OCI-LY1 (cell line): Measurements from ENCODE around the gene METTL26.

Experiments used
- H2AFZ ChIP-seq: fragments of 200-600 bp; sonication (generic), shearing (Covaris generic); 2 replicates; pipeline ENCODE4 v1.6.0; 2014; ENCODE audit warnings: antibody characterized with exemption, mild to moderate bottlenecking, low read length
- H3F3A ChIP-seq: fragments of 200-600 bp; sonication (generic), shearing (Covaris generic); 2 replicates; pipeline ENCODE4 v1.6.0; 2014; ENCODE audit warnings: mild to moderate bottlenecking, antibody characterized with exemption, low read length, moderate library complexity; ENCODE audit not compliant: insufficient read depth
- H3K27ac ChIP-seq: fragments of 200-600 bp; sonication (generic); 2 replicates; pipeline ENCODE4 v1.5.1; 2014; ENCODE audit warnings: low read length, mixed run types, mild to moderate bottlenecking, low read depth; ENCODE audit not compliant: poor library complexity, severe bottlenecking
- H3K27me3 ChIP-seq: fragments of 200-600 bp; sonication (generic); 2 replicates; pipeline ENCODE4 v1.6.0; 2014; ENCODE audit warnings: antibody characterized with exemption, mild to moderate bottlenecking, low read length, moderate library complexity; ENCODE audit not compliant: insufficient read depth
- H3K36me3 ChIP-seq: fragments of 200-600 bp; sonication (generic); 2 replicates; pipeline ENCODE4 v1.6.1; 2014; ENCODE audit warnings: mild to moderate bottlenecking, antibody characterized with exemption, low read length, moderate library complexity, mixed read lengths; ENCODE audit not compliant: insufficient read depth
- H3K4me1 ChIP-seq: fragments of 200-600 bp; sonication (generic); 2 replicates; pipeline ENCODE4 v1.5.1; 2014; ENCODE audit warnings: mild to moderate bottlenecking, low read length, moderate library complexity; ENCODE audit not compliant: insufficient read depth, severe bottlenecking
- H3K4me2 ChIP-seq: fragments of 200-600 bp; sonication (generic), shearing (Covaris generic); 2 replicates; pipeline ENCODE4 v1.6.1; 2014; ENCODE audit warnings: low read length
- H3K4me3 ChIP-seq: fragments of 200-600 bp; sonication (generic); 2 replicates; pipeline ENCODE4 v1.5.1; 2014; ENCODE audit warnings: low read length, low read depth, mild to moderate bottlenecking, mixed read lengths; ENCODE audit not compliant: poor library complexity, severe bottlenecking
- H3K79me2 ChIP-seq: fragments of 200-600 bp; shearing (Covaris generic); 2 replicates; pipeline ENCODE4 v1.6.1; 2016; ENCODE audit warnings: mixed run types, low read length, mixed read lengths; ENCODE audit not compliant: insufficient read depth
- H3K9ac ChIP-seq: fragments of 200-600 bp; sonication (generic), shearing (Covaris generic); 2 replicates; pipeline ENCODE4 v1.6.1; 2014; ENCODE audit warnings: mild to moderate bottlenecking, low read length, mixed read lengths
- H3K9me2 ChIP-seq: fragments of 200-600 bp; sonication (generic), shearing (Covaris generic); 2 replicates; pipeline ENCODE4 v1.6.1; 2014; ENCODE audit warnings: low read depth, mild to moderate bottlenecking, low read length, mixed read lengths
- H3K9me3 ChIP-seq: fragments of 200-600 bp; shearing (Covaris generic); 2 replicates; pipeline ENCODE4 v1.6.1; 2014; ENCODE audit warnings: low read length, mixed read lengths
- H4K20me1 ChIP-seq: fragments of 200-600 bp; sonication (generic), shearing (Covaris generic); 2 replicates; pipeline ENCODE4 v1.6.0; 2016; ENCODE audit warnings: mild to moderate bottlenecking, low read length; ENCODE audit not compliant: insufficient read depth
- CTCF ChIP-seq: fragments of 200-600 bp; sonication (generic), shearing (Covaris generic); IDR thresholded peaks from 2 replicates; pipeline ENCODE4 v1.5.1; 2017; ENCODE audit warnings: mild to moderate bottlenecking, antibody characterized with exemption, low read length, moderate library complexity, mixed read lengths
- EZH2 ChIP-seq: fragments of 200-600 bp; sonication (generic), shearing (Covaris generic); IDR thresholded peaks from 2 replicates; pipeline ENCODE4 v1.8.0; 2017; ENCODE audit warnings: borderline replicate concordance, mixed run types, mild to moderate bottlenecking, antibody characterized with exemption, low read length, moderate library complexity, mixed read lengths

METTL26 gene

DNA sequence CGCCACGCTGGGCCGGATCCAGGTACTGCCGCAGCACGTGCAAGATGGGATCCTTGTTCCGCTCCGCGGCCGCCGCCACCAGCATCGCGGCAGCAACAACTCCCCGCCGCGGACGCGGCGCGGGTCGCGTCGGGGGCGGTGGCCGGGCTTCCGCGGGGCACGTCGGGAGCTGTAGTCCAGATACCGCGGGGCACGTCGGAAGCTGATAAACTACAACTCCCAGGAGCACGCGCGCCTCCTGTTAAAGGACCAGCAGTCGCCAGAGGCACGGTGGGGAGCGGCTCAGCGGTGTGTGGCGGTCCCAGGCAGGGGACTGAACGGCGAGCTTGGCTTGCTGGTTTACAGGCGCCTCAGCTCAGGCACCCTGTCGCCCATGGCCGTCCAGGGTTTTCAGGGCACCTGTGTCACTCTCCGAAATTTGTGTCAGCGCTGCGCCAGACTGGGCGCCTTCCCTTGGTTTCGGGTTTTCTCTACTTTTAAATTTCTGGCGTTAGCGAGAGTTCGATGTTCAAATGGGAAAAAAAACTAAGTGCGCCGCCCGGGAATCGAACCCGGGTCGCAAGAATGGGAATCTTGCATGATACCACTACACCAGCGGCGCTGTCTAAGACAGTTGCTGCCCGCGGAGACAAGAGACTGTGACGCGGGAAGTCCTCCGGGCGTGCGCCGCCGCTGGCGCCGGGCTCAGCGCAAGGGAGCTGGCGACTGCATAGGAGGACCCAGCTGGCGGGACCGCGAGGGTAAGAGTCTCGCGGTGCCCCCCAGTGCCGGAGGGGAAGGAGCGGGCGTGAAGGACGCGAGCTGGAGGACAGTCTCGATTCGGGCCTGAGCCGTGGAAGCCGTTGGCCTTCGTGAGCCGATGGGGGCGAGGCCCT is at the start of gene METTL26:
Gene METTL26, minus strand, starts transcription at position 100 of the 875 bp plus-strand sequence. Its CDS starts 15 bp downstream, at position 85.
- no peaks in the 10 kb centered on the region for H3K36me3 ChIP-seq
- H3K9me3 ChIP-seq: no peaks in the 10 kb centered on the region
- H3K27ac ChIP-seq: peak within 1 kb of the TSS; percentile 70
- peak within 1 kb of the TSS; percentile 84 for H3K4me2 ChIP-seq
- H3K27me3 ChIP-seq: no peaks in the 10 kb centered on the region
- no peaks in the 10 kb centered on the region for H3F3A ChIP-seq
- no peaks in the 10 kb centered on the region for H3K79me2 ChIP-seq
- H2AFZ ChIP-seq: no peak within 1 kb of the TSS
- peaks cover 33% of the 10 kb centered on the region for H3K4me1 ChIP-seq
- no peak for TF ChIP-seq CTCF
- TF ChIP-seq EZH2: no peak
- no peaks in the 10 kb centered on the region for H4K20me1 ChIP-seq
- peak within 1 kb of the TSS; percentile 78 for H3K4me3 ChIP-seq
- no peaks in the 10 kb centered on the region for H3K9me2 ChIP-seq
- H3K9ac ChIP-seq: peak within 1 kb of the TSS; percentile 78

DNA sequence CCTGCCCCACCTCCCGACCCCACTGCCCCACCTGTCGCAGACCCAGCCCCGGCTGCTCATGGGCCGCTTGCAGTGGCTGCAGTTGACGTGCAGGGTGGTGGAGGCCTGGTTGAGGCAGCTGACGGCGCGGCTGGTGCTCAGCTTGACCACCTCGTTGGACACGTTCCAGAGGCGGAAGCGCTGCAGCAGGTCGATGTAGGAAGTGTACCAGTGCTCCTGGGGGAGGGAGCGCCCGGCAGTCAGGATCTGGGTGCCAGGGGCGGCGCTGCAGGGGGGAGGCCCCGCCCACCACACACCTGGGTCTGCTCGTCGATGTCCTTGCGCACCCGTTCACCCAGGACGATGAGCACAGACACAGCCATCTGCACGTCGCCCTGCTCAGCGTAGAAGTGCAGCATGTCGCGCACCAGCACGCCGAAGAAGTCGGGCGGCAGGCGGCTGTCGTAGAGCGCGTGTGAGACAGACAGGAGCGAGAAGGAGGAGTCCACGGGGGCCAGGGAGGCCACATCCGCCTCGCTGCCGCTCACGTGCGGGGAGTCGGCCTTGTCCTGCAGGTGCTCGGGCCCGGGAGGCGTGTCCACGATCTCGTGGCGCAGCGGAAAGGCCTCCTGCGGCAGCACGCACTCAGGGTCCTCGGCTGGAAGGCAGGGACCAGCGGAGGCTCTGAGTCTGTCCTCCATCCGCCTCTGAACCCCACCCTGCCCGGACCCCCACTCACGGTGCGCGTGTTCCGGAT is 49.0 kb upstream of the METTL26 start:
- H3K36me3 ChIP-seq: peaks cover 38% of the 10 kb centered on the region
- no peaks in the 10 kb centered on the region for H3F3A ChIP-seq
- 0 out of 2 replicates have a peak, but pooled peaks cover 8% of the 10 kb centered on the region for H3K79me2 ChIP-seq
- peaks cover 56% of the 10 kb centered on the region for H3K4me1 ChIP-seq
- no peaks in the 10 kb centered on the region for H3K27me3 ChIP-seq
- no peaks in the 10 kb centered on the region for H3K9me3 ChIP-seq
- peak overlapping the region; percentile 86 for H3K4me3 ChIP-seq
- no peaks in the 10 kb centered on the region for H4K20me1 ChIP-seq
- H3K4me2 ChIP-seq: peak overlapping the region; percentile 98; the same call in 1 of the 2 replicates
- no peak overlapping the region for H3K9ac ChIP-seq
- H3K9me2 ChIP-seq: no peaks in the 10 kb centered on the region
- H3K27ac ChIP-seq: peak overlapping the region; percentile 23
- no peak overlapping the region for H2AFZ ChIP-seq
- TF ChIP-seq CTCF: no peak
- no peak for TF ChIP-seq EZH2

- Histone ChIP-seq H3K36me3 (peaks cover 38% of the 10 kb centered on the region), H3F3A (no peaks in the 10 kb centered on the region), H3K4me2 (peak within 1 kb of the TSS; percentile 98), H3K27ac (peak within 1 kb of the TSS; percentile 62), H4K20me1 (no peaks in the 10 kb centered on the region), H3K9me2 (no peaks in the 10 kb centered on the region), H3K9ac (peak within 1 kb of the TSS; percentile 82), H3K9me3 (no peaks in the 10 kb centered on the region), H3K27me3 (no peaks in the 10 kb centered on the region), H2AFZ (no peak within 1 kb of the TSS), H3K79me2 (0 out of 2 replicates have a peak, but pooled peaks cover 8% of the 10 kb centered on the region), H3K4me3 (peak within 1 kb of the TSS; percentile 86), H3K4me1 (peaks cover 53% of the 10 kb centered on the region)
- TF ChIP-seq CTCF (no peak), EZH2 (no peak)
Measured at GRCh38 chr16:684071-684794, 48.1 kb upstream of the METTL26 start, which contains the start of gene JMJD8. TSS of gene JMJD8 (minus strand) at chr16:684334. CDS start at chr16:684319, 15 bp downstream.
